CD14-positive monocyte (primary cell): ENCODE data around the gene AIG1. TPM values are rescaled to one million over a fixed set of nuclear protein-coding genes. Genes with fewer than 3 reads are reported as not detected.

Source experiments
- DNase-seq, 3 donors: peaks; one replicate each; pipeline ENCODE4 v3.0.0-alpha.2; 2011 to 2022
- H2AFZ ChIP-seq: 2 replicates; pipeline ENCODE4 v1.6.0; 2012; ENCODE audit warnings: mild to moderate bottlenecking, low read depth, low read length, inconsistent platforms; ENCODE audit not compliant: insufficient read depth, poor library complexity, severe bottlenecking
- H3K27ac ChIP-seq, 2 donors: 1 replicate in 1 of 2; 2 replicates in 1 of 2; pipeline ENCODE4 v1.5.1; 2012 to 2013; ENCODE audit warnings: low read length in 2 of 2, control low read depth in 1 of 2, inconsistent platforms in 1 of 2, low read depth in 1 of 2, mild to moderate bottlenecking in 1 of 2
- H3K27me3 ChIP-seq, 2 donors: one replicate each; pipeline versions ENCODE4 v1.6.0 to v1.6.1; 2011 to 2013; ENCODE audit warnings: low read length in 2 of 2; ENCODE audit not compliant: control insufficient read depth in 2 of 2, insufficient read depth in 2 of 2
- H3K36me3 ChIP-seq, 2 donors: replicated peaks in 1 of 2; 1 replicate in 1 of 2; 2 replicates in 1 of 2; pipeline versions ENCODE4 v1.5.1 to v1.6.1; 2012 to 2013; ENCODE audit warnings: low read length in 2 of 2, control low read depth in 1 of 2, inconsistent platforms in 1 of 2, mild to moderate bottlenecking in 1 of 2; ENCODE audit not compliant: insufficient read depth in 2 of 2, control insufficient read depth in 1 of 2
- H3K4me1 ChIP-seq, 2 donors: 1 replicate in 1 of 2; 2 replicates in 1 of 2; pipeline versions ENCODE4 v1.5.1 to v1.6.1; 2012 to 2013; ENCODE audit warnings: low read length in 2 of 2, control low read depth in 1 of 2, inconsistent platforms in 1 of 2, mild to moderate bottlenecking in 1 of 2, moderate library complexity in 1 of 2; ENCODE audit not compliant: insufficient read depth in 2 of 2, control insufficient read depth in 1 of 2
- H3K4me2 ChIP-seq: replicated peaks from 2 replicates; pipeline ENCODE3; 2012; ENCODE audit warnings: low read length, moderate library complexity, mild to moderate bottlenecking; ENCODE audit not compliant: poor library complexity, severe bottlenecking; ENCODE audit errors: extremely low read depth
- H3K4me3 ChIP-seq, 3 experiments: fragments of 200-600 bp in 1 of 3; sonication (generic) in 1 of 3; replicated peaks in 1 of 3; 1 replicate in 2 of 3; 2 replicates in 1 of 3; pipeline ENCODE4 v1.5.1; 2011 to 2013; ENCODE audit warnings: low read length in 3 of 3, mild to moderate bottlenecking in 3 of 3, control low read depth in 2 of 3, low read depth in 2 of 3, inconsistent platforms in 1 of 3, moderate library complexity in 1 of 3
- H3K79me2 ChIP-seq: 2 replicates; pipeline ENCODE4 v1.6.0; 2012; ENCODE audit warnings: mild to moderate bottlenecking, control low read depth, inconsistent platforms, low read length, moderate library complexity; ENCODE audit not compliant: insufficient read depth
- H3K9ac ChIP-seq: 2 replicates; pipeline ENCODE4 v1.6.0; 2017; ENCODE audit warnings: low read length, mild to moderate bottlenecking; ENCODE audit not compliant: insufficient read depth, poor library complexity, severe bottlenecking
- H3K9me3 ChIP-seq, 2 donors: replicated peaks in 1 of 2; 1 replicate in 1 of 2; 2 replicates in 1 of 2; pipeline versions ENCODE4 v1.5.1 to v1.6.1; 2012 to 2013; ENCODE audit warnings: low read length in 2 of 2, control low read depth in 1 of 2; ENCODE audit not compliant: control insufficient read depth in 1 of 2, insufficient read depth in 1 of 2
- H4K20me1 ChIP-seq: 2 replicates; pipeline ENCODE4 v1.6.0; 2012; ENCODE audit warnings: mild to moderate bottlenecking, low read length, control low read depth, moderate library complexity; ENCODE audit not compliant: insufficient read depth
- H3K27ac Mint-ChIP-seq, 7 donors: one replicate each; pipeline ENCODE4 v1.8.0; 2020; ENCODE audit warnings: mild to moderate bottlenecking in 7 of 7, mixed read lengths in 7 of 7, moderate library complexity in 6 of 7, inconsistent platforms in 2 of 7
- H3K27me3 Mint-ChIP-seq, 3 donors: one replicate each; pipeline ENCODE4 v1.8.0; 2021 to 2022; ENCODE audit warnings: low read depth in 3 of 3, mild to moderate bottlenecking in 3 of 3, mixed read lengths in 3 of 3, moderate library complexity in 3 of 3, inconsistent platforms in 1 of 3
- H3K36me3 Mint-ChIP-seq, 2 donors: one replicate each; pipeline ENCODE4 v1.8.0; 2020; ENCODE audit warnings: mixed read lengths in 2 of 2, inconsistent platforms in 1 of 2, mild to moderate bottlenecking in 1 of 2
- H3K4me1 Mint-ChIP-seq: one replicate; pipeline ENCODE4 v1.8.0; 2020; ENCODE audit warnings: mild to moderate bottlenecking, mixed read lengths
- H3K4me3 Mint-ChIP-seq, 2 donors: one replicate each; pipeline ENCODE4 v1.8.0; 2020; ENCODE audit warnings: mild to moderate bottlenecking in 2 of 2, mixed read lengths in 2 of 2, moderate library complexity in 1 of 2
- H3K9me3 Mint-ChIP-seq, 7 donors: one replicate each; pipeline ENCODE4 v1.8.0; 2020 to 2022; ENCODE audit warnings: mixed read lengths in 7 of 7, mild to moderate bottlenecking in 6 of 7, moderate library complexity in 6 of 7, inconsistent platforms in 2 of 7
- CTCF ChIP-seq: fragments of 200-600 bp; IDR thresholded peaks from one replicate; pipeline ENCODE4 v1.8.0; 2022; ENCODE audit warnings: antibody characterized with exemption, mild to moderate bottlenecking
- WGBS: methylation state at CpG from one replicate; pipeline ENCODE4 v1.1.5; 2013; ENCODE audit warnings: missing lambda C conversion rate; ENCODE audit not compliant: insufficient coverage; 5-methylcytosine and 5-hydroxymethylcytosine counted together
- intact Hi-C, 2 donors: fragments of 100-400 bp; cut with micrococcal nuclease; formaldehyde crosslinking; loops; one replicate each; pipeline versions ENCODE4 v1.15.0 to v1.15.1; 2023
- polyA plus RNA-seq, 3 donors: library from polyadenylated mRNA; depleted of rRNA in 1 of 3; unstranded in 2 of 3; stranded (reverse) in 1 of 3; fragments of 300-500 nt in 2 of 3; fragments of >200 nt in 1 of 3; fragmentation: Illumina TruSeq in 2 of 3; gene quantifications; 1 replicate in 2 of 3; 2 replicates in 1 of 3; pipeline ENCODE4 v1.2.3, GENCODE V29; 2012 to 2021

The AIG1 gene
- polyA plus RNA-seq, 3 donors = 6.7 to 7.6 (median 6.8) TPM

- no peak for TF ChIP-seq CTCF
- Histone ChIP-seq H3K4me2 (no peak overlapping the region), H3K27ac (no peak overlapping the region), H3K4me3 (no peak overlapping the region), H3K4me1 (no peaks in the 10 kb centered on the region), H4K20me1 (no peaks in the 10 kb centered on the region), H3K79me2 (no peaks in the 10 kb centered on the region), H3K36me3 (no peaks in the 10 kb centered on the region), H3K9me3 (peaks cover 0 to 6% of the 10 kb centered on the region in 2 donors), H3K27me3 (no peaks in the 10 kb centered on the region), H2AFZ (no peak overlapping the region), H3K9ac (no peak overlapping the region)
- Mint-ChIP-seq H3K36me3 (no peaks in the 10 kb centered on the region), H3K9me3 (peaks cover 0 to 12% (median 4%) of the 10 kb centered on the region in 7 donors), H3K4me1 (no peaks in the 10 kb centered on the region), H3K4me3 (no peak overlapping the region), H3K27ac (no peak overlapping the region), H3K27me3 (peaks cover 0 to 3% (median 2%) of the 10 kb centered on the region in 3 donors)
- no peak for DNase-seq
- intact Hi-C loops = no loop called here
- 100% methylated on average over 4 of the region's 4 CpGs for WGBS
These were observed 275.9 kb downstream of the AIG1 start for GRCh38 chr6:143336446-143337152.

GRCh38 chr6:143337201-143337949 is 276.7 kb downstream of the AIG1 start:
- intact Hi-C loops = no loop called here
- peak in 1 of 3 donors; percentile 5 for DNase-seq
- Mint-ChIP-seq H3K4me3 (no peak overlapping the region), H3K9me3 (peaks cover 0 to 12% (median 4%) of the 10 kb centered on the region in 7 donors), H3K27me3 (peaks cover 0 to 3% (median 2%) of the 10 kb centered on the region in 3 donors), H3K36me3 (no peaks in the 10 kb centered on the region), H3K4me1 (no peaks in the 10 kb centered on the region), H3K27ac (no peak overlapping the region)
- WGBS = 71% methylated on average over 5 of the region's 17 CpGs
- no peak overlapping the region for H3K9ac ChIP-seq
- no peaks in the 10 kb centered on the region for H3K36me3 ChIP-seq
- peaks cover 0 to 6% of the 10 kb centered on the region in 2 donors for H3K9me3 ChIP-seq
- no peaks in the 10 kb centered on the region for H4K20me1 ChIP-seq
- no peak overlapping the region for H3K27ac ChIP-seq
- peak; percentile 48 for TF ChIP-seq CTCF
- no peaks in the 10 kb centered on the region for H3K4me1 ChIP-seq
- H3K79me2 ChIP-seq = no peaks in the 10 kb centered on the region
- no peak overlapping the region for H2AFZ ChIP-seq
- H3K4me2 ChIP-seq = no peak overlapping the region
- no peak overlapping the region for H3K4me3 ChIP-seq
- no peaks in the 10 kb centered on the region for H3K27me3 ChIP-seq
